HG02852 (cell line): ENCODE measurements around the gene PRKCI.
"Not testable (repeated sequence)": the region's sequence is repeated elsewhere in the genome, so short reads cannot be mapped to it uniquely, and the experiment has no call there.

Source experiments
- ATAC-seq: cut with Tn5 transposase; IDR thresholded peaks from one replicate; pipeline ENCODE4 v1.9.1; 2021; ENCODE audit warnings: mild to moderate bottlenecking, moderate library complexity; ENCODE audit not compliant: unreplicated experiment

The PRKCI gene

GRCh38 chr3:170277833-170278580, 55.8 kb downstream of the PRKCI start:
- ATAC-seq: no peak

GRCh38 chr3:170278627-170279026, 56.4 kb downstream of the PRKCI start:
- no peak for ATAC-seq

GRCh38 chr3:170290194-170290593, 68.0 kb downstream of the PRKCI start:
- ATAC-seq: no peak

- ATAC-seq: no peak
Measured at GRCh38 chr3:170295586-170295985, 73.4 kb downstream of the PRKCI start.

GRCh38 chr3:170296703-170297102, 74.5 kb downstream of the PRKCI start:
- ATAC-seq: no peak

- no peak for ATAC-seq
Measured at GRCh38 chr3:170301405-170301804, 79.2 kb downstream of the PRKCI start.

GRCh38 chr3:170302008-170302407, 79.8 kb downstream of the PRKCI start:
- no peak for ATAC-seq

GRCh38 chr3:170306015-170306414, 83.8 kb downstream of the PRKCI start:
- ATAC-seq: no peak

GRCh38 chr3:170307671-170308405, 85.6 kb downstream of the PRKCI start:
- no peak for ATAC-seq

GRCh38 chr3:170309046-170309445, 86.8 kb downstream of the PRKCI start:
- no peak for ATAC-seq

- ATAC-seq: no peak
Measured at GRCh38 chr3:170317954-170318353, 95.7 kb downstream of the PRKCI start.

GRCh38 chr3:170320461-170321121, 98.4 kb downstream of the PRKCI start:
- no peak for ATAC-seq

- ATAC-seq: no peak
Measured at GRCh38 chr3:170321321-170322034, 99.3 kb downstream of the PRKCI start.

GRCh38 chr3:170322566-170323269, 100.5 kb downstream of the PRKCI start:
- ATAC-seq: no peak

- ATAC-seq: no peak
Measured at GRCh38 chr3:170323331-170323730, 101.1 kb downstream of the PRKCI start.

GRCh38 chr3:170324962-170325361, 102.7 kb downstream of the PRKCI start:
- ATAC-seq: no peak

- ATAC-seq: no peak
Measured at GRCh38 chr3:170327040-170327808, 105.0 kb downstream of the PRKCI start.

- ATAC-seq: not testable (repeated sequence)
Measured at GRCh38 chr3:170327868-170328548, 105.8 kb downstream of the PRKCI start.

- no peak for ATAC-seq
Measured at GRCh38 chr3:170330366-170330765, 108.1 kb downstream of the PRKCI start.
